ENCODE results near the gene KIF12.
"Not testable (repeated sequence)": the region's sequence is repeated elsewhere in the genome, so short reads cannot be mapped to it uniquely, and the experiment has no call there.

Gene KIF12

DNA sequence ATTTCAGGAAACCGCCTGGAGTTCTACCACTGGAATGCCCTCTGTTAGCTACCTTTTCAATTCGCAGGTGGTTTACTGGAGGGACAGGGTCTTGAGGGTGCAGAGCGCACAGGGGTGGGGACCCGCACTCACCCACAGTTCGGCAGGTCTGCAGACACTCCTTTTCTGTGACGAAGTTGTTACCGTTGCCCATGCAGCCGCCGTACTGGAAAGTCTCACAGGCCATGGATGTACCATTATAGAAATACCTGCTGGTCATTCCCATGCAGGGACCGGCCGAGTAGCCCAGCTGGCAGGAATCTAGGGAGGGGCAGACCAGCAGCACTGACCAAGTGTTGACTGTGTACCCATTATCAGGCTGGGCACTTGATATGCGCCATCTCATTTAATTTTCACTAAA, 37.8 kb downstream of the KIF12 start:
- no peak for FAIRE-seq

DNA sequence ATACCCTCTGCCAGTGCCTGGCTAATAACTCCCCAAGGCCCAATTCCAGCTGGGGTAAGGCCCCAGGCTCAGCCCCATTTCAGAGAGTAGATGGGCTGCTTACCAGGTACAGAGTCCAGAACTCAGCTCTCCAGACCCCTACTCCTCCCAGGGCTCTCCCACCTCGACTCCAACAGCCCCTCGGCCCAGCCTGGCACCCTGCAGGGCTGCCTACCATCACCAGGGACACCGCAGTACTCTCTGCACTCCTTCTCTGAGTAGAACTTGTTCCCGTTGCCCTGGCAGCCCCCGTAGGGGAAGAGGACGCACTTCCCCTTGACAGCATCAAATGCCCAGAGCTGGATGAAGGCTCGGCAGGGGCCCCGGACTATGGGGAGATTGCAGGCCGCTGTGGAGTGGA, 38.4 kb downstream of the KIF12 start:
- FAIRE-seq, result no peak

DNA sequence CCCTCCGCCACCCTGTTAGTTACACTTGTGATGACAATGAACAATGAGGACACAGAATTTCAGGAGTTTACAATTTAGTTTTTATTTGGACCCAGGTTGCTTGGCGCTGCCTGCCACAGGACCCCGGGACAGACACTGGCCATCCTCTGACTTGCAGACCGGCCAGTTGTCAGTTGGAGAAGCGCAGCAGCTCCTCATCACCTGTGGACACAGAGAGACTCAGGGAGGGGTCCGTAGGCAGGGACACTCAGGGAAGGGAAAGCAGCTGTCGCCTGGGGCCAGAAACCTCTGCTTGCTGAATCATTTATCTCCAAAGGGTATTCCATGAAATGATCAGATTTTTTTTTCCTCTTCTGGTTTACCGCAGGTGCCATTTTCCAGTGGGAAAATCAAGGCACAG, 39.0 kb downstream of the KIF12 start:
- no peak for FAIRE-seq

DNA sequence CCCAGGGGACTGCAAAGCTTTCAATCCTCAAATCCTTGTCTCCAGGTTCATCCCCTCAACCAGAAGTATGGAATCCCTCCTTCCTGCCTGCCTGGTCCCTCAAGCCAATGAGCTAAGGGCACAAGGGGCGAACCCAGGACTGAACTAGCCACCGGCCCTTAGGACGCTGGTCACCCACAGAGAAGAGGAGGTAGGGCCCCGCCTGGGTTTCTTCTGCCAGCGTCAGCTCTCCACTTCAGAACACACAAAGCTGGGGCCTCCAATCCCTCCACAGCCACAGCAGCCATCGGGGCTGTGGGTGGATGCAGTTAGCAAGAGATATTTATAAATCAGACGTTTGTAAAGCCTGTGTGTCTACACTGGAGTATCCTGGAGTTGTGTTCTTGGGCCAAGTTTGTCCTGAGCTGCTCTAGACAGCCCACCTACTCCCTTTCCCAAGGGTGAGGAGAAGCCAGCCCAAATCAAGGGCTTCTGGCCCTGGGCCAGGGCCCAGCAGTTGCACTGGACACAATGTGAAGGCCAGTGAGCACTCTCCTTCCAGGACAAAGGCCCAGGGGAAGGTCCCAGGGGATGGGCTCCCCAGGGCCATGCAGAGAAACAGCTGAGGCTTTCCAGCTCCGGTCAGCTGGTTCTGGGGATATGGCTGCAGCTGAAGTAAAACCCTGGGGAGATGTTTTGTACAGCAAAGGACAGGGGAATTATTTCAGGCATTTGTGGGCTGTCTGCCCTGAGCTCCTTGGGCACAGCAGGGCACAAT, 39.9 kb downstream of the KIF12 start:
- FAIRE-seq, result no peak

DNA sequence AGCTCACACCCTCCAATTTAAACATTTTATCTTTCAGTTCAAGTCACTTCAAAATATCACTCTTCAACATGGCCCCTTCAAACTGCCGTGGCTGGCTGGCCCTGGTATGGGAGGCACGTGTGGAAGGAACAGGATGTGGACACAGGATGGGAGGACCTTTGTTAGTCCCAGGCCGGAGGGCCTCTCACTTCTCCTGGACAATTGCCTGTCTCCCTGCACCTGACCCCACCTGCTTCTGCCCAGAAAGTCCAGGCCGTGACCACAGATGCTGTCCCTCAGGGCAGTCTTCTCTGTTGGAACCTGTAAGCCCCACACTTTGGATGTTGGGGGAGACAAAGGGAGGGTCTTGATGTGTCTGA, 40.4 kb downstream of the KIF12 start:
- FAIRE-seq, result no peak

DNA sequence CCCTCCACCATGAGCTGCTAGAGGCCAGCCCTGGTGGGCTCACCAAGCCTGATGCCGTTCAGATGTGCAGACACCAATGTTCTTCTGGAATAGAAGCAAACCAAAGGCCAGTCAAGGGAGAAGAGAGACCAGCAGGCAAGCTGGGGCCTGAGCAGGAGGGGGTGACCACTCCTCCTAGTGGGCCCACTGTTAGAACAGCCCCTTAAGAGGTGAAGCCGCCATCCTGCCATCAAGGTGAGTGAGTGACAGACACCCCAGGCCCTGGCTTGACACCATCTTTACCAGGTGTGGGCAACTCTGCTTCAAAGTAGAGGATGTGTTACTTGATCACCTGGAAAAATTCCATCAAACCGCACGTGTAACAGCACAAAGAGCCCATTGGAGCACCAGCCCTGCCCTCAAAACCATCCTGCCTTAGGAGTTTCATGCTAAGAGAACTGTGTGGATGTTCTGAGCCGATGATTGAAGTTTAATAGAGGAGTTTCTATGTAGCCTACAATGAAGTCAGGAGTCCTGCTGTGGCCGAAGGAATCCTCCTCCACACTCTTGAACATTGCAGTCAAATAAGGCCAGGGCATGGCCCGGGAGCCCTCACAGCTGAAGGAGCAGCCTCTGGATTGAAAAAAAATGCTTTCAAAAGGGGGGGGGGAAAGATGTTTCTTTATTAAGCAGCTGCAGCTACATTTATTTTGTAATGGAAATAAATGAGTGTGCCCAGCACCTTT, 41.8 kb downstream of the KIF12 start:
- no peak for FAIRE-seq

DNA sequence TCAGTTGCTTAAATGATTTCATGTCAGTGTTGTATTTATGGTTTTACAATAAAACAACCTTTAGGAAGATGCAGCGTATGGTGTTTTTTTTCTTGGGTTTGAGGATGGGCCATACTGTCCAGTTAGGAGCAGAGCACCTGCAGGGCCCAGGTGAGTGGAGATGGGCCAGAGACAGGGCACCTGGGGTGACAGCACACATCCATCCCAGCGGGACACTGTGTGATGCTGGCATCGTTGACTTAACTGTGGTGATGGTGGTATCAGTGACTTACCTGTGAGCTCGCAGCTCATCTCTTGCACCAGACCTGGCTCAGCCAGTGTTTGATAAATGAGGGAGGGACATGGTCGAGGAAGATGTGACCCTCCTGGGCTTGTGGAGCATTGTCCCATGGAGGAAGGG, 42.6 kb downstream of the KIF12 start:
- FAIRE-seq, result no peak

DNA sequence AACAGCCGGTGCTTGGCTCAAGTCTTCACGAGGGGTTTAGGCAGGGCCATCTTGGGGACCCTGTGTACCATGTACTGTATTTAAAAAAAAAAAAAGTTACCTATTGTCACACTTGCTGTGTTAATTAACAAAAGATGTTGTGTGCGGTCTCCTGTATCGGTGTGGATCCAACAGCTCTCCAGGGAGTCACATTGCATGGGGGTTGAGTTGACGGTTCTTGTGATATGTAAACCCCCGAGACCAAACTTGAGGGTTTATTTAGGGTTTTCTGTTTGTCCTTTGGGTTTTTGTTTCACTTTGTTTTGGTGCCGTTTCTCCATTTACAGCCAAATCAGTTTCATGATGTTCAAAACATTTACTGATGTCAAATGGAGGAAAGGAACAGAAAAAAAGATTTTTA, 43.2 kb downstream of the KIF12 start:
- no peak for FAIRE-seq

DNA sequence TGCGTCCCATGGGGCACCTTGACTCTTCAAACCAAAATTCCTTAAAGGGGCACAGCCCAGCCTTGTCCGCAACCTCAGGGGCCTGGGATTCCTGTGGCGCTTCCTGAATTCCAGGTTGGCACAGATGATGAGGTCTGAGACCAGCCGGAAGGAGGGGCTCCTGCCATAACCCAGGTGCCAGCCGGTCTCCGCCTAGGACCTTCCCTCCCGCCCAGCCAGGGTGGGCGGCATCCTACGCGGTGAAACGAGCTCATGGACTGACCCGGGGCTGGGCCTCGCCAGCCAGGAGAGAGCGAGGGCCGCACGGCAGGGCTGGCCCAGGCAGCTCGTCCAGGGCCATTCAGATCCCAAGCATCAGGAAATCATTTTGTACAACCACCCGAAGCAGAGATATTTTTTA, 44.0 kb downstream of the KIF12 start:
- no peak for FAIRE-seq

DNA sequence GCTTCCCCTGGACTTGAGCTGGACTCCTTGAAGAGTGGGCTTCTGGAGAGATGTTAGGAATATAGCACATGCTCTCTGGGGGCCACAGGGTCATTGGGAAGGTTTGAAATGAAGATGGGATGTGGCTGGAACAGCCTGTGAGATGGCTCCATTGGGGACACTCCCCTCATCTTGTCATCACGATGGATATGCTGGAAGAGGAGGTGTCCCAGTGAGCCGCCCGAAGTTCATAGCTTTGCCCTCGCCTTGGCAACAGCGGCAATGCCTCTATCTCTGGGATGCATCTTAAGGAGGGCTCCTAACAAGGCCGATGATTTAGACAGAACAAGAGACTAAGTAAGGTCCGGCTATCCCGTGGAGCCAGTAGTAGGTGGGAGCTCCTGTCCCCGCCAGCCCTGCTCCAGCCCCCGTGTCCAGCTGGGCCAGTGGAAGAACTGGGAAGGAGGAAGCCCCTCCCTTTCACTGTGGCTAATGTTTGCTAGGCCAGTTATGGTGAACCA, 44.9 kb downstream of the KIF12 start:
- FAIRE-seq, result no peak

DNA sequence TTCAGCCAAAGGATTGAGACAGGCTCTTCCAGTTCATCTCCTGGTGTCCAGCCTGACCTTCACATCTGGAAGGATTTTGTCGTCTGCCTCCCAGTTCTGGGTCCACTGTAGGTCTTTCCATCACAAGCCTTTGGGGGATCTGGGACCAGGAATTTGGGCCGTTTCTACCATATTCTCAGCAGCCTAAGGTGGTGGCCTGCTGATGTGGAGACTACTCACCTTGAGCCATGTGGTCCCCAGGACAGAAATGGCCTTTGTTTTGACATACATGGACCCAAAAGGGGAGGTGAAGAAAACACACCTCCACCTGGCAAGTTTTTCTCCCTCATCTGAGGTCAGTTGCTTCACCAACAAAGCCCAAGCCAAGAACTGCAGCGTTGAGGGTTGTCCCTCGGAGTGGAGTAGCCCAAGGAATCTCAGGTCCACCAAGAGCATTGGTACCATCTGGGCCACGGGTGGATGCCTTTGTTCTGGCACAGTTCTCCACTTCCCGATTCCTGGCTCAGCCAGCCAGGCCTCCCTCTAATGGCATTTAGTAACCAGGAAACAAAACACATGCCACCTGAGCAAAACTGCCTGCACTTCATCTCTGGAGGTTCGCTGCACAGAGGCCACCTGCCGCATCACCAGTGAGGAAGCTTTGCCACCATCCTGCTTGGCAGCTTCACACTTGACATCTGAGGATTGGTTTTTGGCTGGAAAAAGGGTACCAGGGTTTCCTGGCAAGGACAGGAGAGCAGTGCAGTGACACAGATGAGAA, 45.7 kb downstream of the KIF12 start:
- FAIRE-seq, result no peak

DNA sequence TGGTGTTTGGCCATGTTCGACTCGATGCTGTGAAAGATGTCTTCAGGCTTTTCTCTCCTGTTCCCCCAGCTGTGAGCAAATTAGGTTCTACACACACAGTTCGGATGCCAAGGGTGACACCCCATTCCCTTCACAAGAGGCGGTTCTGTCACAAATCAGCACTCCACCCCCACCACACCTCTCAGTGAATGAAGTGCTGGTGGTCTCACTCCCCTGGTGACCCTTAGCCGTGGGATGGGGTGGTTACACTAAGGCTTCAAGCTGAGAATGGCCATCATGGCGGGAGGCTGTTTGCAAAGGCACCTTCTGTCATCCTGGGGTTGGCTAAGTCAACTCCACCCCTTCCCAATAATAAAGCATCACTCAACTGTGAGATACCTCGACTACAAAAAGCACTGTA, 47.4 kb downstream of the KIF12 start:
- FAIRE-seq, result no peak

DNA sequence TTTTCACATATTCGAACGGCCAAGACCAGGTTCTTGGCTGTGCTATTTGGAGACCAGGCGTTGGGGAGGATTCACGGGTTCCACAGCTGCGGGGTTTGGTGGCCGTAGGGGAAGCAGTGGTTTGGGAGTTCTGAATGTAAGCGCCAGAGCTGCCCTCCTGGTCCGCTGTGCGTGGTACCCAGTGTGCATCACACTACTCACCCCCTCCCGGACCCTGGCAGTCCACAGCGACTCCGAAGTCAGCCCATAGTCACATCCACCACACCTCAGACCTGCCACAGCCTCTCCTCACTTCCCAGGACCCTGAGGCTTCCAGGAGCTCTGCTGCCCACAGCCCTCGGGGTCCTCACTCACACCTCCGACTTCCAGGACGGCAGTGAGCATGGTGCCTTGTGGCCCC, 47.8 kb downstream of the KIF12 start:
- no peak for FAIRE-seq

DNA sequence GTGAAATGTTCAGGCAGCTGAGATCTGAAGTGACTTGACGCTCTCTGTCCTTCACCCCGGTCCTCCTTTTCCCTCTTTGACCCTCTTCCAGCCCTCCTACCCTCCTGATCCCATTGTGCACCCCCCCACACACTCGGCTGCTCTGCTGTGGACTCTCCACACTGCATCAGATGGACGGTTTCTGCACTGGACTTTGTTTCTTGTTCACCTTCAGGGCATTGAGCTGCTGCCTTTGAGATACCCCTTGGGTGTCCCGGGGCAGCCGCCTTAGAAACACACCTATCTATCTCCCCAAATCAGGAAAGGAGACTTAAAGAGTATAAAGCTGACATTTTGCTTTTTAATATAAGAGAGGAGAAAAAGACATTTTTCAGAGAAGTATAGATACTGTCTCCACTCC, 48.4 kb downstream of the KIF12 start:
- no peak for FAIRE-seq

DNA sequence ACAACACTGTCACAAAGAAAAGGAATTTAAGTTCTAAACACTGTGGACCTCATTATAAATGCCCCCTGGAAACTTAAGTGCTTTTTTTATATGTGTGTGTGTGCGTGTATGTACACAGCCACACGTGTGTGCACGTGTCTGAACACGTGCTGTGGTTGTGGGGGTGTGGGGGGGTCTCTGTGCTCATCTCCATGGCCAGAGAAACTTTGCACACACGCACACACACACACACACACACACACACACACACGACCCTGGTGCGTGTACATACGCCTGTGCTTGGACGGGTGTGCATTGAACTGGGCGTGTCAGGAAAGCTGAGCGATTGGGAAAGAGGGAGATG, 48.9 kb downstream of the KIF12 start:
- FAIRE-seq, result no peak

DNA sequence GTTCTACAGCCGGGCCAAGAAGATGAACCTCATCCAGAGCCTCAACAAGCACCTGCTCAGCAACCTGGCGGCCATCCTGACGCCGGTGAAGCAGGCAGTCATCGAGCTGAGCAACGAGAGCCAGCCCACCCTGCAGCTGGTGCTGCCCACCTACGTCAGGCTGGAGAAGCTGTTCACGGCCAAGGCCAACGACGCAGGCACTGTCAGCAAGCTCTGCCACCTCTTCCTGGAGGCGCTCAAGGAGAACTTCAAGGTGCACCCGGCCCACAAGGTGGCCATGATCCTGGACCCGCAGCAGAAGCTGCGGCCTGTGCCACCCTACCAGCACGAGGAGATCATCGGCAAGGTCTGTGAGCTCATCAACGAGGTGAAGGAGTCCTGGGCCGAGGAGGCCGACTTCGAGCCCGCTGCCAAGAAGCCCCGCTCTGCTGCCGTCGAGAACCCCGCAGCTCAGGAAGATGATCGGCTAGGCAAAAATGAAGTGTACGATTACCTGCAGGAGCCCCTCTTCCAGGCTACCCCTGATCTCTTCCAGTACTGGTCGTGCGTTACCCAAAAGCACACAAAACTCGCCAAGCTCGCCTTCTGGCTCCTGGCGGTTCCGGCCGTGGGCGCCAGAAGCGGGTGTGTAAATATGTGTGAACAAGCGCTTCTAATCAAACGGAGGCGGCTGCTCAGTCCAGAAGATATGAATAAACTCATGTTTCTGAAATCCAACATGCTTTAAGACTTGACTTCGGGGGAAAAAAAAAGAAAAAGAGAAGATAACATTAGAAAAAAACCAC, 49.5 kb downstream of the KIF12 start:
- FAIRE-seq, result no peak

DNA sequence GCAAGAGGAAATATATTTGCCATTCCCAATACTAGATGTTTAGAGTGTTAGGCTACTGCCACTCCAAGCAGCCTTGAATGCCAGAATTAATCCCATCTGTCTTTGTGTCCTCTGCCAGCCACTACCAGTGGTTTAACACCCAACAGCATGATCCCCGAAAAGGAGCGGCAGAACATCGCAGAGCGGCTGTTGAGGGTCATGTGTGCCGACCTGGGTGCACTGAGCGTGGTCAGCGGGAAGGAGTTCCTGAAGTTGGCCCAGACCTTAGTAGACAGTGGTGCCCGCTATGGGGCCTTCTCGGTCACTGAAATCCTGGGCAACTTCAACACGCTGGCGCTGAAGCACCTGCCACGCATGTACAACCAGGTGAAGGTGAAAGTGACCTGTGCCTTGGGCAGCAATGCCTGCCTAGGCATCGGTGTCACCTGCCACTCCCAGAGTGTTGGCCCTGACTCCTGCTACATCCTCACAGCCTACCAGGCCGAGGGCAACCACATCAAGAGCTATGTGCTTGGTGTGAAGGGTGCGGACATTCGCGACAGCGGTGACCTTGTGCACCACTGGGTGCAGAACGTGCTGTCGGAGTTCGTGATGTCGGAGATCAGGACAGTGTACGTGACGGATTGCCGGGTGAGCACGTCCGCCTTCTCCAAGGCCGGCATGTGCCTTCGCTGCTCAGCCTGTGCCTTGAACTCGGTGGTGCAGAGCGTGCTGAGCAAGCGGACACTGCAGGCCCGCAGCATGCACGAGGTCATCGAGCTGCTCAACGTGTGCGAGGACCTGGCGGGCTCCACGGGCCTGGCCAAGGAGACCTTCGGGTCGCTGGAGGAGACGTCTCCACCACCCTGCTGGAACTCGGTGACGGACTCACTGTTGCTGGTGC, 50.3 kb downstream of the KIF12 start:
- FAIRE-seq, result no peak

DNA sequence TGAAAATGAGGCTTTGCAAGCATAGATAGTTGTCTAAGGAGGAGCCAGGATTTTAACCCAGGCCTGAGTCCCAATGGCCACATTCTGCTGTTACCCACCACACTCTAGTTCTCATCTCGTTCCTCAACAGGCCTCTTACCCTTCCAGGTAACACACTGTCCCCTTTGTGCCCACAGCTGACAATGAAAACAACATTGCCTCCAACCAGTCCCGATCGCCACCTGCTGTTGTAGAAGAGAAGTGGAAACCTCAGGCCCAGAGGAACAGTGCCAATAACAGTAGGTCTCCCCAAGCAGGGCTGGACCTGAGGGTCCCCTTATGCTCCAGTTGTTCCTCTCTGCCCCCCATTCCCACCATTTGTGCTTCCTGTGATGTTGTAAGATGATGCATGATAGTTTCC, 51.4 kb downstream of the KIF12 start:
- no peak for FAIRE-seq

DNA sequence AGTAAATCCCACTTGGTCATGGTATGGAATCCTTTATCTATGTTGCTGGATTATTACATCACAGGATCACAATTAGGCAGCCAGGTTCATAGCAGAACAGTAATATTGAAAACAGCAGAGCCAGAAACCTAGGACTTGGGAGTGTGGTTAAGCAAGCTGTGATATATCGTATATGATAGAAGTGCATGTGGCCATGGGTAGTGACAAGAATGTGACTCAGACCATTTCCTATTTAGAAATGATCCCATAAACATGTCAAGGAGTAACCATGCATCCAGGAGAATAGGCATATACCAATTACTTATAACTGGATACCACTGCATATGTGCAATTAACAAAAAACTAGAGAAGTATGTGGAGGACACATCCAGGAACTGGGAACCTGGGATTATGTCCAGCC, 52.2 kb downstream of the KIF12 start:
- no peak for FAIRE-seq

DNA sequence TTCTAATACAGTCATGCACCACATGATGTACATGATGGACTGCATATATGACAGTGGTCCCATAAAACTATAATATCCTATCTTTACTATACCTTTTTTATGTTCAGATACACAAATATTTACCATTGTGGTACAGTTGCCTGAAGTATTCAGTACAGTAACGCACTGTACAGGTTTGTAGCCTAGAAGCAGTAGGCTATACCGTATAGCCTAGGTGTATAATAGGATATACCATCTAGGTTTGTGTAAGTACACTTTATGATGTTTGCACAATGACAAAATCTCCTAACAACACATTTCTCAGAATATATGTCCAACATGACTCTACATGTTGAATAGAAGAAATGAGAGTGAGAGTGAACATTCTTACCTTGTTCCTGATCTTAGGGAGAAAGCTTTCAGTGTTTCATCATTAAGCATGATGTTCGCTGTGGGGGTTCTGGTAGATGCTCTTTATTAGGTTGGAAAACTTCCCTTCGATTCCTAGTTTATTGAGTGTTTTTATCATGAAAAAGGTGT, 52.8 kb downstream of the KIF12 start:
- FAIRE-seq, result no peak

DNA sequence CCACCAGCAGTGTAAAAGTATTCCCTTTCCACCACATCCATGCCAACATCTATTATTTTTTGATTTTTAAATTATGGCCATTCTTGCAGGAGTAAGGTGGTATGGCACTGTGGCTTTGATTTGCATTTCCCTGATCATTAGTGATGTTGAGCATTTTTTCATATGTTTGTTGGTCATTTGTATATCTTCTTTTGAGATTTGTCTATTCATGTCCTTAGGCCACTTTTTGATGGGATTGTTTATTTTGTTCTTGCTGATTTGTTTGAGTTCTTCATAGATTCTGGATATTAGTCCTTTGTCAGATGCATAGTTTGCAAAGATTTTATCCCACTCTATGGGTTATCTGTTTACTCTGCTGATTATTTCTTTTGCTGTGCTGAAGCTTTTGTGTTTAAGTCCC, 55.4 kb downstream of the KIF12 start:
- not testable (repeated sequence) for FAIRE-seq

Measured in G401.6 (cell line).